H9 (cell line): ENCODE data around the gene FN1. TPM values are rescaled to one million over a fixed set of nuclear protein-coding genes. Genes with fewer than 3 reads are reported as not detected.

Source experiments
- DNase-seq: peaks from one replicate; pipeline ENCODE4 v3.0.0-alpha.2; 2017
- H2AFZ ChIP-seq: one replicate; pipeline ENCODE4 v1.6.1; 2013; ENCODE audit warnings: mild to moderate bottlenecking, low read length, control low read depth, moderate library complexity
- H2AK5ac ChIP-seq: 2 replicates; pipeline ENCODE4 v1.6.1; 2013; ENCODE audit warnings: low read length, control low read depth, mixed read lengths; ENCODE audit not compliant: insufficient read length
- H2BK120ac ChIP-seq: one replicate; pipeline ENCODE4 v1.6.1; 2013; ENCODE audit warnings: low read depth, mild to moderate bottlenecking, low read length, control low read depth, inconsistent platforms; ENCODE audit not compliant: poor library complexity, severe bottlenecking
- H2BK12ac ChIP-seq: 2 replicates; pipeline ENCODE4 v1.6.1; 2013; ENCODE audit warnings: low read length, control low read depth, mixed read lengths, low read depth; ENCODE audit not compliant: insufficient read length
- H2BK15ac ChIP-seq: 2 replicates; pipeline ENCODE4 v1.6.1; 2013; ENCODE audit warnings: low read depth, low read length, control low read depth
- H2BK20ac ChIP-seq: one replicate; pipeline ENCODE4 v1.6.1; 2013; ENCODE audit warnings: low read depth, mild to moderate bottlenecking, low read length, control low read depth, inconsistent platforms; ENCODE audit not compliant: poor library complexity, severe bottlenecking
- H2BK5ac ChIP-seq: 2 replicates; pipeline ENCODE4 v1.6.1; 2013; ENCODE audit warnings: low read length, control low read depth, mixed read lengths; ENCODE audit not compliant: insufficient read length
- H3K14ac ChIP-seq: 2 replicates; pipeline ENCODE4 v1.6.1; 2013; ENCODE audit warnings: low read length, control low read depth; ENCODE audit not compliant: insufficient read depth
- H3K18ac ChIP-seq: 2 replicates; pipeline ENCODE4 v1.6.1; 2013; ENCODE audit warnings: low read depth, mild to moderate bottlenecking, mixed read lengths, low read length, control low read depth; ENCODE audit not compliant: insufficient read length
- H3K23ac ChIP-seq: 2 replicates; pipeline ENCODE4 v1.6.1; 2013; ENCODE audit warnings: low read length, control low read depth, mixed read lengths, low read depth; ENCODE audit not compliant: insufficient read length
- H3K23me2 ChIP-seq: 2 replicates; pipeline ENCODE4 v1.6.1; 2013; ENCODE audit warnings: low read depth, mild to moderate bottlenecking, mixed read lengths, low read length, control low read depth; ENCODE audit not compliant: insufficient read length, poor library complexity, severe bottlenecking
- H3K27ac ChIP-seq: 2 replicates; pipeline ENCODE4 v1.5.1; 2013; ENCODE audit warnings: low read length, control low read depth, mixed read lengths, low read depth; ENCODE audit not compliant: insufficient read length
- H3K27me3 ChIP-seq: 2 replicates; pipeline ENCODE4 v1.6.1; 2013; ENCODE audit warnings: low read length, control low read depth, inconsistent platforms; ENCODE audit not compliant: insufficient read depth
- H3K4ac ChIP-seq: 2 replicates; pipeline ENCODE4 v1.6.1; 2013; ENCODE audit warnings: low read depth, mild to moderate bottlenecking, control low read depth, inconsistent platforms, low read length, moderate library complexity
- H3K4me1 ChIP-seq: 2 replicates; pipeline ENCODE4 v1.6.1; 2013; ENCODE audit warnings: low read length, control low read depth, inconsistent platforms; ENCODE audit not compliant: insufficient read depth
- H3K4me2 ChIP-seq: 2 replicates; pipeline ENCODE4 v1.6.1; 2013; ENCODE audit warnings: low read length, control low read depth, mixed read lengths; ENCODE audit not compliant: insufficient read length, insufficient read depth
- H3K56ac ChIP-seq: 2 replicates; pipeline ENCODE4 v1.6.1; 2013; ENCODE audit warnings: low read depth, mild to moderate bottlenecking, mixed read lengths, low read length, control low read depth; ENCODE audit not compliant: insufficient read length
- H3K79me1 ChIP-seq: 2 replicates; pipeline ENCODE4 v1.6.1; 2013; ENCODE audit warnings: low read depth, mild to moderate bottlenecking, moderate library complexity, low read length, control low read depth, inconsistent platforms; ENCODE audit not compliant: insufficient read depth, poor library complexity, severe bottlenecking
- H3K79me2 ChIP-seq: 2 replicates; pipeline ENCODE4 v1.6.1; 2013; ENCODE audit warnings: low read length, control low read depth, inconsistent platforms; ENCODE audit not compliant: insufficient read depth
- H3K9ac ChIP-seq: 2 replicates; pipeline ENCODE4 v1.6.1; 2013; ENCODE audit warnings: low read length, control low read depth, mixed read lengths; ENCODE audit not compliant: insufficient read length; ENCODE audit errors: extremely low read depth
- H3K9me3 ChIP-seq: one replicate; pipeline ENCODE4 v1.6.1; 2013; ENCODE audit warnings: low read depth, low read length, inconsistent platforms; ENCODE audit not compliant: control insufficient read depth
- H3T11ph ChIP-seq: one replicate; pipeline ENCODE4 v1.6.1; 2013; ENCODE audit warnings: mild to moderate bottlenecking, low read length, control low read depth, inconsistent platforms
- H4K20me1 ChIP-seq: one replicate; pipeline ENCODE4 v1.6.1; 2013; ENCODE audit not compliant: control insufficient read depth, insufficient read length, insufficient read depth
- H4K5ac ChIP-seq: 2 replicates; pipeline ENCODE4 v1.6.1; 2013; ENCODE audit warnings: low read depth, mild to moderate bottlenecking, mixed read lengths, low read length, control low read depth; ENCODE audit not compliant: insufficient read length
- H4K8ac ChIP-seq: replicated peaks from 2 replicates; pipeline ENCODE4 v1.6.1; 2013; ENCODE audit warnings: low read length, control low read depth, mixed read lengths, low read depth; ENCODE audit not compliant: insufficient read length
- H4K91ac ChIP-seq: 2 replicates; pipeline ENCODE4 v1.6.1; 2013; ENCODE audit warnings: low read depth, mild to moderate bottlenecking, moderate library complexity, mixed read lengths, low read length, control low read depth; ENCODE audit not compliant: insufficient read length
- H3K27ac Mint-ChIP-seq, 3 experiments: 2 replicates in 2 of 3; 3 replicates in 1 of 3; pipeline ENCODE4 v1.8.0; 2020 to 2021; ENCODE audit warnings: mixed read lengths in 3 of 3, mild to moderate bottlenecking in 1 of 3, moderate library complexity in 1 of 3
- H3K27me3 Mint-ChIP-seq: 2 replicates; pipeline ENCODE4 v1.8.0; 2021; ENCODE audit warnings: low read depth, mild to moderate bottlenecking, moderate library complexity, mixed read lengths
- H3K36me3 Mint-ChIP-seq, 3 experiments: 2 replicates in 2 of 3; 3 replicates in 1 of 3; pipeline ENCODE4 v1.8.0; 2020 to 2021; ENCODE audit warnings: low read depth in 3 of 3, mixed read lengths in 3 of 3; ENCODE audit not compliant: insufficient read depth in 1 of 3
- H3K4me1 Mint-ChIP-seq, 2 experiments: 2 replicates each; pipeline ENCODE4 v1.8.0; 2020; ENCODE audit warnings: mixed read lengths in 2 of 2
- H3K4me3 Mint-ChIP-seq, 2 experiments: 2 replicates in 1 of 2; 3 replicates in 1 of 2; pipeline ENCODE4 v1.8.0; 2020 to 2021; ENCODE audit warnings: mild to moderate bottlenecking in 2 of 2, mixed read lengths in 2 of 2, moderate library complexity in 1 of 2
- H3K9me3 Mint-ChIP-seq, 2 experiments: 2 replicates in 1 of 2; 3 replicates in 1 of 2; pipeline ENCODE4 v1.8.0; 2020; ENCODE audit warnings: mild to moderate bottlenecking in 2 of 2, mixed read lengths in 2 of 2, moderate library complexity in 1 of 2
- CTCF ChIP-seq: fragments of 200-600 bp; sonication (generic); conservative IDR thresholded peaks from 3 replicates; pipeline ENCODE4 v1.8.0; 2021; ENCODE audit warnings: antibody characterized with exemption, mild to moderate bottlenecking
- WGBS: extraction: QIAGEN DNeasy Blood & Tissue Kit; methylation state at CpG from one replicate; pipeline ENCODE4 v1.1.7; 2013; ENCODE audit warnings: missing lambda C conversion rate, low lambda C conversion rate, mixed read lengths; ENCODE audit not compliant: insufficient read length; ENCODE audit errors: extremely low coverage; 5-methylcytosine and 5-hydroxymethylcytosine counted together
- total RNA-seq: library from RNA; stranded (reverse); gene quantifications from 2 replicates; pipeline ENCODE4 v1.2.1, GENCODE V29; 2021

FN1 gene
- total RNA-seq, 1 experiment from 2014 or later: 56.0 TPM

DNA sequence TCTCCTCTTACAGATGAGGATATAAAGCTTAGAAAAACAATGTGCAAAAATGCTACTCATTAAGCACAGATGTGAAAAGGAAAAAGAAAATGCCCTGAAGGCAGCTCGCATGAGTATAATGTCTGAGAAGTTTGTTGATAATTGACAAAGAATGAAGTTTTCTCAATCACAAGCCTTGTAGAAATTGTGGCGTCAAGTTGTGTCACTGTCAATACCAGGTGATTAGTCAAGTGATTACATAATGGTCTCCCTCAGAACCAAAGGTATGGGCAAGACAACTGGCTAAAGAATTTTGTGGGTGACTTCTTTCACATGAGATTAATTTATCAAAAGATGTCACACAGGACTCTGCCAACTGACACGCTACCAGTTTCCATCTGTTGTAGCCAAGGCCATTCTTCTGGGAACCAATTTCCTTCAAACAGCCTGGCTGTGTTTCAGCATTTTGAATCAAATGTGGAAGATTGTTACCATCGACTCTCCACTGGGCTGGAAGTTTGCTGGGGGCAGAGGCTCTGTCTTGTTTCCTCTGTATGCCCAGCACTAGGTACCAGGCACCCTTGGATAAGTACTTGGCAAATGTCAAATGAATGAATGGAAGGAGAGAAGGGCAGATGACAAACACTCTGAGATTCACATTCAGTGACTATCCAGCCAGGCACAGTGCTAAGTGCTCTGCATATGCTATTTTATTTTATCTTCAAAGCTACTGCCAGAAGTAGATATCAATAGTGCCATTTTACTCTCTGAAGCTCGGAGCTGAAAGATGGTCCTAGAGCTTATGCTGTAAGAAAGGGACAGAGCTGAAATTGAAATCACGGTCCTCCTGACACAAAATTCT lies 5.9 kb upstream of the FN1 start:
- H3K36me3 Mint-ChIP-seq: no peaks in the 10 kb centered on the region; a peak in 1 of 7 replicates
- H3K79me1 ChIP-seq: no peaks in the 10 kb centered on the region
- H2AFZ ChIP-seq: no peak overlapping the region
- H3K79me2 ChIP-seq: no peaks in the 10 kb centered on the region
- no peak overlapping the region for H4K8ac ChIP-seq
- H3K9me3 ChIP-seq: no peaks in the 10 kb centered on the region
- no peak overlapping the region for H3K18ac ChIP-seq
- H3K27me3 Mint-ChIP-seq: peaks cover 2% of the 10 kb centered on the region; the same call in 1 of the 2 replicates
- H2BK12ac ChIP-seq: no peak overlapping the region
- no peak overlapping the region for H2BK15ac ChIP-seq
- H3K23me2 ChIP-seq: peaks cover 4% of the 10 kb centered on the region
- H3K4me3 Mint-ChIP-seq: no peak overlapping the region
- TF ChIP-seq CTCF: no peak
- no peaks in the 10 kb centered on the region for H3K27me3 ChIP-seq
- no peak overlapping the region for H2BK20ac ChIP-seq
- no peak overlapping the region for H3K56ac ChIP-seq
- peaks cover 8 to 11% of the 10 kb centered on the region in 2 experiments for H3K4me1 Mint-ChIP-seq
- H3K4me2 ChIP-seq: no peak overlapping the region
- H4K20me1 ChIP-seq: no peaks in the 10 kb centered on the region
- H3K14ac ChIP-seq: no peak overlapping the region
- no peaks in the 10 kb centered on the region for H3K4me1 ChIP-seq
- no peak overlapping the region for H2AK5ac ChIP-seq
- H3K4ac ChIP-seq: no peak overlapping the region
- no peak overlapping the region for H3K23ac ChIP-seq
- no peak for DNase-seq
- no peak overlapping the region for H3T11ph ChIP-seq
- no peak overlapping the region for H3K9ac ChIP-seq
- H4K91ac ChIP-seq: no peak overlapping the region
- no peak overlapping the region for H2BK5ac ChIP-seq
- no peaks in the 10 kb centered on the region for H3K9me3 Mint-ChIP-seq
- no peak overlapping the region for H2BK120ac ChIP-seq
- no peak overlapping the region for H3K27ac Mint-ChIP-seq
- H3K27ac ChIP-seq: no peak overlapping the region
- no CpG with 5 or more reads among the region's 6 CpGs for WGBS
- no peak overlapping the region for H4K5ac ChIP-seq
